Osteocyte (in vitro differentiated cells): ENCODE data around the gene GPR137C. TPM values are rescaled to one million over a fixed set of nuclear protein-coding genes. Genes with fewer than 3 reads are reported as not detected.

Source experiments
- DNase-seq: peaks from one replicate; pipeline ENCODE4 v3.0.0; 2021; ENCODE audit warnings: mixed read lengths; ENCODE audit not compliant: unreplicated experiment; ENCODE audit errors: extremely low spot score
- H3K27ac Mint-ChIP-seq: one replicate; pipeline ENCODE4 v1.8.0; 2021; ENCODE audit warnings: mild to moderate bottlenecking, mixed read lengths; ENCODE audit not compliant: unreplicated experiment
- H3K27me3 Mint-ChIP-seq: one replicate; pipeline ENCODE4 v1.8.0; 2021; ENCODE audit warnings: mixed read lengths; ENCODE audit not compliant: unreplicated experiment
- H3K36me3 Mint-ChIP-seq: one replicate; pipeline ENCODE4 v1.8.0; 2021; ENCODE audit warnings: mixed read lengths; ENCODE audit not compliant: unreplicated experiment
- H3K4me1 Mint-ChIP-seq: one replicate; pipeline ENCODE4 v1.8.0; 2021; ENCODE audit warnings: mixed read lengths; ENCODE audit not compliant: unreplicated experiment
- H3K4me3 Mint-ChIP-seq: one replicate; pipeline ENCODE4 v1.8.0; 2021; ENCODE audit warnings: mild to moderate bottlenecking, moderate library complexity, mixed read lengths; ENCODE audit not compliant: unreplicated experiment
- H3K9me3 Mint-ChIP-seq: one replicate; pipeline ENCODE4 v1.8.0; 2021; ENCODE audit warnings: mixed read lengths; ENCODE audit not compliant: unreplicated experiment
- total RNA-seq: library from RNA; stranded (reverse); gene quantifications from 2 replicates; pipeline ENCODE4 v1.2.1, GENCODE V29; 2021
- TF ChIP-seq, protein P1 (sequence below): fragments of 200-600 bp; sonication (generic); IDR thresholded peaks from 2 replicates; pipeline ENCODE4 v1.5.0; 2021; ENCODE audit warnings: antibody characterized with exemption, mild to moderate bottlenecking, moderate library complexity

GPR137C gene
- total RNA-seq, 1 donor from 2014 or later = 2.2 TPM

DNA sequence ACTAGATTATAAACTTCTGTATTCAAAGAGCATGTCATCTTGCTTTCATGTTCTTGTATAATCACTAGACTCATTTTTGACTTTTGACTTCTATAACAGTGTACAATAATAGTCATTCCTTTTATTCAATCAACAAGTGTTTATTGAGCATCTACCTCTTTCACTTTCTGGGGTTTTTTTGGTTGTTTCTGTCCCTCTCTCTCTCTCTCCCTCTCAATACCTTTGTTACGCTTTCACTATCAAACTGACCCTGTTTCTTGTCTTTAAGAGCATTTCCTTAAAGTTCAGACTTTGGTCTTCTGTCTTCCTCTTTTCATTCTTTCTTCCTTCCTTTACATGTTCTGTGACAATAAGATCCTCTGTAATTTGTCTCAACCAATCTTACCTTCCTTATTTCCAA, 49.5 kb downstream of the GPR137C start:
- Mint-ChIP-seq H3K4me3 (no peak overlapping the region), H3K36me3 (peaks cover 11% of the 10 kb centered on the region), H3K9me3 (peaks cover 23% of the 10 kb centered on the region), H3K27ac (no peak overlapping the region), H3K27me3 (no peaks in the 10 kb centered on the region), H3K4me1 (no peaks in the 10 kb centered on the region)
- no peak for DNase-seq
- TF ChIP-seq, protein P1, sequence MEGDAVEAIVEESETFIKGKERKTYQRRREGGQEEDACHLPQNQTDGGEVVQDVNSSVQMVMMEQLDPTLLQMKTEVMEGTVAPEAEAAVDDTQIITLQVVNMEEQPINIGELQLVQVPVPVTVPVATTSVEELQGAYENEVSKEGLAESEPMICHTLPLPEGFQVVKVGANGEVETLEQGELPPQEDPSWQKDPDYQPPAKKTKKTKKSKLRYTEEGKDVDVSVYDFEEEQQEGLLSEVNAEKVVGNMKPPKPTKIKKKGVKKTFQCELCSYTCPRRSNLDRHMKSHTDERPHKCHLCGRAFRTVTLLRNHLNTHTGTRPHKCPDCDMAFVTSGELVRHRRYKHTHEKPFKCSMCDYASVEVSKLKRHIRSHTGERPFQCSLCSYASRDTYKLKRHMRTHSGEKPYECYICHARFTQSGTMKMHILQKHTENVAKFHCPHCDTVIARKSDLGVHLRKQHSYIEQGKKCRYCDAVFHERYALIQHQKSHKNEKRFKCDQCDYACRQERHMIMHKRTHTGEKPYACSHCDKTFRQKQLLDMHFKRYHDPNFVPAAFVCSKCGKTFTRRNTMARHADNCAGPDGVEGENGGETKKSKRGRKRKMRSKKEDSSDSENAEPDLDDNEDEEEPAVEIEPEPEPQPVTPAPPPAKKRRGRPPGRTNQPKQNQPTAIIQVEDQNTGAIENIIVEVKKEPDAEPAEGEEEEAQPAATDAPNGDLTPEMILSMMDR = no peak

DNA sequence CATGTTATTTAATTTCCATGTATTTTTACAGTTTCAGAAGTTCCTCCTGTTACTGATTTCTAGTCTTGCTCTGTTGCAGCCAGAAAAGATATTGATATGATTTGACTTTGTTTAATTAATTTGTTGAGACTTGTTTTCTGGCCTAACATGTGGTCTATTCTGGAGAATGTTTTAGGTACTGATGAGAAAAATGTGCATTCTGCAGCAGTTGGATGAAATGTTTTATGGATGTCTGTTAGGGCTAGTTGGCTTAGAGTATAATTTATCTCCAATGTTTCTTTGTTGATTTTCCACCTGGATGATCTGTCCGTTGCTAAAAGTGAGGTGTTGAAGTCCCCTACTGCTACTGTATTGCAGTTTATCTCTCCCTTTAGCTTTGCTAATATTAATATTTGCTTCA, 54.4 kb downstream of the GPR137C start:
- TF ChIP-seq, protein P1 = no peak

DNA sequence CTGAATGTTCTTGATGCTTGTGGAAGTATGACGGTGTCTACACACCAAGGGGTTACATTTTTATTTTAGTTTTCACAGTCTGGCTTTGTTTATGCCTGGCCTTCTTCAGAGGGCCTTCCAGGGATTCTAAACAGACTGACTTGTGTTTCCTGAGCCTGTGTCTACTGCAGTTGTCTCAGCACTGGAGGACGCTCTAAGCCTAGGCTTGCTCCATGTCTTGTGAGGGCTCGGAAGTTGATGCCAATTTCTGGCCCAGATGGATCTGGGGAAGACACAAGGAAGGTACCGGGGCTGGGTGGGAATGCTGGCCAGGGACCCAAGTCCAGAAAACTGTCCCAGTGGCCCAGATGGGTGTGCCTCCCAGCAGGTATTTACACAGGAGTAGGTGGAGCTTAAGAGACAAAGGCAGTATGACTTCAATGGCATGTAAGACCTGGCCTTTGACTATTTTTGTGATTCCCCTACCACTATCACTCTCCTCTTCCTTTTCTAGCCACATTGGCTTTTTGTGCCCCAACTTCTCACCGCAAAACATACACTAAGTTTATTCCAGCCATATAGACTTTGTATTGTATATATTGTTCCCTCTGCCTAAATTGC, 56.9 kb downstream of the GPR137C start:
- no peak for DNase-seq
- H3K27me3 Mint-ChIP-seq = no peaks in the 10 kb centered on the region
- no peak overlapping the region for H3K4me3 Mint-ChIP-seq
- peaks cover 6% of the 10 kb centered on the region for H3K36me3 Mint-ChIP-seq
- no peaks in the 10 kb centered on the region for H3K4me1 Mint-ChIP-seq
- H3K9me3 Mint-ChIP-seq = peaks cover 16% of the 10 kb centered on the region
- H3K27ac Mint-ChIP-seq = no peak overlapping the region
- TF ChIP-seq, protein P1 = no peak

More for the DNA sequence above, 54.4 kb downstream of the GPR137C start:
- peaks cover 23% of the 10 kb centered on the region for H3K9me3 Mint-ChIP-seq
- DNase-seq = no peak
- no peaks in the 10 kb centered on the region for H3K27me3 Mint-ChIP-seq
- no peak overlapping the region for H3K4me3 Mint-ChIP-seq
- H3K27ac Mint-ChIP-seq = no peak overlapping the region
- peaks cover 11% of the 10 kb centered on the region for H3K36me3 Mint-ChIP-seq
- H3K4me1 Mint-ChIP-seq = no peaks in the 10 kb centered on the region

DNA sequence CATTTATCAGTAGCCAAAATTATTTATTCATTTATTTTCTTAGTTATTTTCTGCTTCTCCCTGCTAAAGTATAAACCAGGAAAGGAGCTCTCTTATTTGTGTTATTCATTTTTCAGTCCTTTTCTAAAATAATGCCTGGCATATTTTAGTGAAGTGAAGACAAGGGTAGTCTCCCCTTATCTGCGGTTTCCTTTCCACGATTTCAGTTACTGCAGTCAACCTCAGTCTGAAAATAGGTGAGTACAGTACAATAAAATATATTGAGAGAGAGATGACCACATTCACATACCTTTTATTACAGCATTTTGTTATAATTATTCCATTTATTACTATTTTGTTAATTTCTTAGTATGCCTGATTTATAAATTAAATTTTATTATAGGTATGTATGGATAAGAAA, 57.6 kb downstream of the GPR137C start:
- no peak overlapping the region for H3K4me3 Mint-ChIP-seq
- H3K4me1 Mint-ChIP-seq = no peaks in the 10 kb centered on the region
- H3K9me3 Mint-ChIP-seq = peaks cover 12% of the 10 kb centered on the region
- H3K27me3 Mint-ChIP-seq = no peaks in the 10 kb centered on the region
- DNase-seq = no peak
- peaks cover 4% of the 10 kb centered on the region for H3K36me3 Mint-ChIP-seq
- TF ChIP-seq, protein P1 = no peak
- no peak overlapping the region for H3K27ac Mint-ChIP-seq

DNA sequence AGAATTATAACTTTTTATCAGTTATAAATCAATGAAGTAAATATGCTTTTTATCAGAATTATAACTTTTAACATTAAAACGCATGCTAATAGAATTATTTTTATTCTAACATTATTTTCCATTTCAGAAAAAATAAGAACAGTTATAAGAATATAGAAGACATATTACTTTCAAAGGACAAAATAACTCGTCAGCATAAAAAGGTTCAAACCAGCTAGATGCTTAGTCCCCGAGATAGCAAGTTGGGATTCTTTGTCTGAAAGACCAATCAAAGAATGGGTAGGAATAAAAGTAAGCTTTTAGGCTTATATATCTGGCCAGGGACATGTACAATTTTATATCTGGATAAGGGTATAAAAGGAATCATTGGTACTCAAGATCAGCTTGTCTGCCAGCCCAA, 66.0 kb downstream of the GPR137C start:
- no peak overlapping the region for H3K4me3 Mint-ChIP-seq
- H3K9me3 Mint-ChIP-seq = no peaks in the 10 kb centered on the region
- H3K36me3 Mint-ChIP-seq = no peaks in the 10 kb centered on the region
- TF ChIP-seq, protein P1 = no peak
- no peaks in the 10 kb centered on the region for H3K27me3 Mint-ChIP-seq
- H3K27ac Mint-ChIP-seq = no peak overlapping the region
- H3K4me1 Mint-ChIP-seq = no peaks in the 10 kb centered on the region
- no peak for DNase-seq
